ENCODE results near the gene HEPACAM2.

GRCh38 chr7:93146036-93146435 is 80.2 kb downstream of the HEPACAM2 start:
- TF ChIP-seq CTCF (conservative IDR thresholded peaks at IDR 0.05 in 1 of 2, IDR thresholded peaks at IDR 0.05 in 1 of 2; ENCODE audit: low read depth in 1 of 2, low read length in 2 of 2) (no peak), EZH2 (IDR thresholded peaks at IDR 0.05; ENCODE audit: low read length, missing control alignments) (no peak)
